Fibroblast of the aortic adventitia (primary cell): ENCODE results near the gene ACO1. TPM values are rescaled to one million over a fixed set of nuclear protein-coding genes. Genes with fewer than 3 reads are reported as not detected.
A peak's percentile ranks its signal among the peaks of the same experiment; 100 is the strongest.

Experiments used
- DNase-seq: peaks from one replicate; pipeline ENCODE4 v3.0.0-alpha.2; 2010; ENCODE audit warnings: low read depth
- H3K4me3 ChIP-seq: 2 replicates; pipeline ENCODE4 v1.5.1; 2011; ENCODE audit warnings: low read depth, mild to moderate bottlenecking, control low read depth, low read length, moderate library complexity
- CTCF ChIP-seq: IDR thresholded peaks from 2 replicates; pipeline ENCODE4 v1.5.1; 2011; ENCODE audit warnings: mild to moderate bottlenecking, low read length, control low read depth, inconsistent platforms; ENCODE audit not compliant: insufficient read depth
- total RNA-seq: library from RNA; depleted of rRNA; stranded (reverse); fragments of >200 nt; gene quantifications from 2 replicates; pipeline ENCODE4 v1.2.3, GENCODE V29; 2012; ENCODE audit warnings: low replicate concordance

Gene ACO1
- total RNA-seq, 1 donor = 81.3 TPM

DNA sequence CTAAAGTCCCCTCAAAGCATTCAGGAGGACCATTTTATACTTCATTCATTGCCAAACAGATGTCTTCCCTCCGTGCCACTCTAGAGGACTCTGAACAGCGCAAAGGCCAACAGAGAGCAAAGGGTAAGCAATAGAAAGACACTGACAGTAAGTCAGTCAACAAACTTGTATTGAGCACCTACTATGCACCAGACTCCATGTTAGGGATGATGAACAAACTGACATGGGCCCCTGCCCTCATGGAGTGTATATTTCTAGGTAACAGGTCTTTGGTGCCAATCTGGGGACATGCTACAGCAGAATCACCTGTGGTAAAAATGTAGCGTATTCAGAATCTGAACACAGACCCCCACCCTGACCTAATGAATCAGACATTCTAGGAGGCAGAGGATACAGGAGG lies 3.5 kb upstream of the ACO1 start:
- no peak for DNase-seq
- H3K4me3 ChIP-seq = no peak overlapping the region
- TF ChIP-seq CTCF = no peak

DNA sequence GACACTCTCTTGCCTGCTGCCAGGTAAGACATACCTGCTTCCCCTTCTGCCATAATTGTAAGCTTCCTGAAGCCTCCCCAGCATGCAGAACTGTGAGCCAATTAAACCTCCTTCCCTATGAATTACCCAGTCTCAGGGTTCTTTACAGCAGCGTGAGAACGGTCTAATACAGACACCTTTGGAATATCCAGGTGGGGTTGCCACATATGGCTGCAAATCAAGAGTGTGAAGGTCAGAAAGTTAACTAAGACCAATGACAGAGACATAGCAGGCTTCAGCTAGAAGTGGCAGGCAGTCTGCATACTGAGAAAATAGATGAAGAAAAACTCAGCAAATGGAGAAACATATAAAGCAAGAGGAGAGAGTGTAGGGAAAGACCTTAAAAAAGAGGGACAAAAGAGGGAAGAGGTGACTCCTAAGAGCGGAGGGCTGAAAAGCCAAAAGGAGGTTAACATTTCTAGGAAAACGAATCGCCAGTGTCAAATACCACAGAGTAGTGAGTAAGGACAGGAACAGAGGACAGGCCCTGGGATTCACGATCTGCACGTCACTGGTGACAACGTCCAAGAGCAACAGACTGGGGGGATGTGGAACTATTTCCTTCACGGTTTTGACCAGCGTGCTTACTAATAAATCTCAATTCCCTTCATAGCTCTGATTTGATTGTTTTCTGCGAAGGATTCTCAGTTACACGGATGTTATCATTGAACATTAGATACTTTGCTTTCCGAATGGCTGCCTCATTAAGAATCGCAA lies 1.7 kb upstream of the ACO1 start:
- no peak for TF ChIP-seq CTCF
- H3K4me3 ChIP-seq = no peak overlapping the region
- no peak for DNase-seq

DNA sequence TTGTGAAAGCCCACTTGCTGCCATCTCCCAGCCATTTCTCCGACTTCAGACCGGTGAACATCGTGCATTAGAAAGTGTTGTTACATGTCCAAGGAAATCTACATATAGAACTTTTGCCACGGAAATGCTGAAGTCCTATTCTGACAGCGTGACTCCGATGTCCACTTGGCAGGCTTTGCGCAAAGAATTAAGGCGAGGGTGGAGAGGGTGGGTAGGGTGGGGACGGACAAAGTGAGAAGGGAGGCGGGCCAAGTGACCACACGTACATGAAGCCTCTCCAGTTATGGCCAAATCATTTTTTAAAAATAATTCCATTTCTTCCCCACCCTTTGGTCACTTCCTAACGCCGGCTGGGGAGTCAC lies 460 bp upstream of the ACO1 start:
- DNase-seq = no peak
- TF ChIP-seq CTCF = no peak
- peak overlapping the region; percentile 92 for H3K4me3 ChIP-seq

DNA sequence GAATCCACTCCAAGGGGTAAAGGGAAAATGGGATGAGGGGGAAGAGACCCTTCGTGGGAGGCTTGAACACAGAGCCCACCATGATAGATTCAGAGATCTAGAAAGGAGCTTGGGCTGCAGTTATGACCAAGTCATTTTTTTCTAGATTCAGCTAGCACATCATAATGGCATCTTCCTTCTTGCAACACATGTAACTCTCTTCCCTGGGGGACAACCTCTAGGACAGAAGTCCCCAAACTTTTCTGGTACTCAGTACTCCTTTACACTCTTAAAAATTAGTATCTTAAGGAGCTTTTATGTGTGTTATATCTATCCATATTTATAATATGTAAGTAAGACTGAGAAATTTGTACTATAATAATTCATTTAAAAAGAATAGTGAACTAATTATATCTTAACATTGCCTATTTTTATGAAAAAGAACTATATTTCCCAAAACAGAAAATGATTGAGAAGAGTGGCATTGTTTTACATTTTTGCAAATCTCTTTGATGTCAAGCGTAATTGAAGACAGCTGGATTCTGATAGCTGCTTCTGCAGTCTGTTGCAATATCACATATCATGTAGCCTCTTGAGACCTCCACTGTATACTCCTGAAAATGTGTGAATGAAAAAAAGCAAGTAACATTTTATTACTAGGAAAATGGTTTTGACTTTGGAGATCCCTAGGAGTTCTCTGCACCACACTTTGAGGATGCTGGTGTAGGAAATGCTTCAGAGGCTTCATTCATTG lies 875 bp downstream of the ACO1 start:
- TF ChIP-seq CTCF = no peak
- DNase-seq = peak; percentile 34
- H3K4me3 ChIP-seq = peak overlapping the region; percentile 92

- H3K4me3 ChIP-seq = peak overlapping the region; percentile 92
- DNase-seq = no peak
- no peak for TF ChIP-seq CTCF
These were observed 1.4 kb downstream of the ACO1 start for GRCh38 chr9:32385885-32386283.

DNA sequence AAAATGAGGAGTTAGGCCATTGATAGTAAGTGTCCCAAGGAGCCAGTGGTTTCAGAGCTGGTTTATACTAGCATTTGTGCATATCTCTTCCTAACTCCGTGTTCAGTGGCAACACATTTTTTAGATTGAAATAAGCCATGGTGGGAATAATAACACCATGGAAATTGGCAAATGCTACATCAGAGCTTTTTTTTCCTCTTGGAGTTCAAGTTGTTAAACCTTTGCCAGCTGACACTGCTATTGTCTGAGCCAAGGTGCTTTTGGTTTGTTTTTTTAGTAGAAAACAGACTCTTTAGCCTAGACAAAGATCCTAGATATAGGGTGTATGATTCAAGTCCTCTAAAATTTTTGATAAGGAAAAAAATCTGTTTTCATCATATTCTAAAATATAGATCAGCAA lies 2.8 kb downstream of the ACO1 start:
- peak; percentile 76 for DNase-seq
- no peak overlapping the region for H3K4me3 ChIP-seq
- TF ChIP-seq CTCF = no peak

DNA sequence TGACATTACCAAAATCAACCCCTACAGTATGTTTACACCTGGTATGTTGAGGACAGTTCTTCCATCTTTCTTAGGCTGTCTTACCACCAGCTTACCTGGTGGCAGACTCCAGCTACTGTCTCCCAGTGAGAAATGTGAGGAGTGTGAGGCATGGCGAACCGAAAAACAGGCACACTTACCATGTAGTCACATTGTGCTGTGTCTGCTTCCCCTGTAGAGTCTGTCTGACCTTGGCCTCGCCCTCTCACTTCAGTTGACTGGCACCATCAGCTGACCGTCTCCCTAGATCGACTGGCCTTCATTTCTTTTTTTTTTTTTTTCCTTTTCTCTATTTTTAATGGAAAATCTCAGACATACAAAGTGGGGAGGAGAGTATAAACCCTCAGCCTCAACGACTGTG lies 4.9 kb downstream of the ACO1 start:
- H3K4me3 ChIP-seq = no peak overlapping the region
- TF ChIP-seq CTCF = no peak
- no peak for DNase-seq
